ENCODE results near the gene CAMTA1.

Gene CAMTA1

DNA sequence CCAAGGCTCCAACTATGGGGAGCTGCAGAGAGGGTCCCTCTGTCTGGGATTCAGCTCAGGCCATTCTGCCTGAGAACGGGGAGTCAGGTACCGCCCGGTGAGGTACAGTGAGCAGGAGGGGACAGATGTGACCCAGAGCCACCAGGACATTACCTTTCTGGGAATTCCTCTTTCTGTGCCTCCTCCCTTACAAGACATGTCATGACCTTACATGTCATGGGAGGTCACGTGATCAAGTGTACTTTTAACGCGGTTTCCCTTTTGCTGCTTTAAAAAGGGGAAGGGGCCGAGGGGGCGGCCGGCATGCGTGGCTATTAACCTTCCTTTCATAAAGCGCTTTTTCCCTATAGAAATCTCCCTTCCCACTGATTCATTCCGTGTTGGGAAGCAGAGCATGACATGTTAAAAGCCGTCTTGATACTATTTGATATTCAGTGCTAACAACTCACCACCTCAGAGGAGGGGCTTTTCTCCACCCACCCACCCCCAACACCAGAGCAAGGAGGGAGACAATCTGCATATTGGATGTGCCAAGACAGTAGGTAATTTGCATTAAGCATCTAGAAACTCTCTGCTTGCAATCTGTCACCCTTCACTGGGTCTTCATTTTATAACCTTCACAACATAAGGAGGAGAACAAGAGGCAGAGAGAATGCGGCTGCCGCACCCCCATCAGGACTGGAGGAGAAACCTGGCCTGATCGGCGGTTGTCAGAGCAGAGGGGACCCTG, 872.2 kb downstream of the CAMTA1 start:
- Histone ChIP-seq H2AFZ (ENCODE audit: insufficient read depth, low read length, poor library complexity) (no peak overlapping the region), H4K12ac (ENCODE audit: low read depth, low read length) (no peak overlapping the region)

DNA sequence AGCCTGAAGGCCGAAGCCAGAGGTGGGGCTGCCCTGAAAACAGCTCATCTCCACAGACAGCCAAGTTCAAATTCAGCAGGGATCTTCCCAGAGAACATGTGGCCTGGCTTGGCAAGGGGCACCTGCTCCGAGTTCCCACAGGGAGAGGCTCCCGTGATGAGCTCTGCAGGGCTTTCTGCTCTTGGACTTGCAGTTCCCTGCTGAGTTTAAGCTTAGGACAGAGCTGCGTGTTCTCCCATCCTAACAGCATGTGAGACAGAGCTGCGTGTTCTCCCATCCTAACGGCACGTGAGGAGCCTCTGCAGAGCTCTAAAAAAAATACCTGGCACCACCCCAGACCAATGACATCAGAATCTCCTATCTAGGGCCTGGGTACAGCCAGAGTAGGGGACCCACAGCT, 872.8 kb downstream of the CAMTA1 start:
- Histone ChIP-seq H2BK120ac (ENCODE audit: insufficient read depth, low read length, poor library complexity) (no peak overlapping the region), H2AFZ (ENCODE audit: insufficient read depth, low read length, poor library complexity) (no peak overlapping the region), H4K8ac (ENCODE audit: low read depth, low read length) (no peak overlapping the region), H3K9ac (ENCODE audit: low read length) (no peak overlapping the region), H3K9me3 (ENCODE audit: insufficient read depth, low read depth, low read length) (peaks cover under 1% of the 10 kb centered on the region), H3K4me1 (ENCODE audit: control insufficient read depth in 1 of 2, insufficient read depth in 2 of 2, low read length in 2 of 2) (no peaks in the 10 kb centered on the region), H2AK5ac (ENCODE audit: low read length) (no peak overlapping the region), H3K4me3 (ENCODE audit: low read depth, low read length) (no peak overlapping the region), H3K14ac (ENCODE audit: low read length) (no peak overlapping the region), H4K12ac (ENCODE audit: low read depth, low read length) (no peak overlapping the region), H3K79me1 (ENCODE audit: low read length) (no peaks in the 10 kb centered on the region), H3K4ac (ENCODE audit: low read depth, low read length) (no peak overlapping the region), H2BK5ac (ENCODE audit: low read depth, low read length, poor library complexity) (no peak overlapping the region), H4K91ac (ENCODE audit: low read depth, low read length) (no peak overlapping the region), H3K23ac (ENCODE audit: low read length) (no peak overlapping the region), H2BK12ac (ENCODE audit: low read length) (no peak overlapping the region), H3K27me3 (ENCODE audit: insufficient read depth, low read length) (no peaks in the 10 kb centered on the region), H3K18ac (ENCODE audit: low read length) (no peak overlapping the region), H3K79me2 (ENCODE audit: control insufficient read depth, insufficient read depth, low read length, poor library complexity) (no peaks in the 10 kb centered on the region), H3K27ac (ENCODE audit: low read depth, low read length) (no peak overlapping the region), H3K4me2 (ENCODE audit: low read length) (no peak overlapping the region), H3K36me3 (ENCODE audit: control insufficient read depth in 1 of 2, insufficient read depth in 2 of 2, low read length in 2 of 2) (no peaks in the 10 kb centered on the region)
- no peak for DNase-seq
- no CpG with 5 or more reads among the region's 7 CpGs for WGBS (ENCODE audit: extremely low coverage, insufficient coverage, insufficient read length)

More for the DNA sequence above, 872.2 kb downstream of the CAMTA1 start:
- no peaks in the 10 kb centered on the region for H3K4me1 ChIP-seq (ENCODE audit: control insufficient read depth in 1 of 2, insufficient read depth in 2 of 2, low read length in 2 of 2)
- H3K27ac ChIP-seq (ENCODE audit: low read depth, low read length), result no peak overlapping the region
- H3K14ac ChIP-seq (ENCODE audit: low read length), result no peak overlapping the region
- H4K8ac ChIP-seq (ENCODE audit: low read depth, low read length), result no peak overlapping the region
- no peaks in the 10 kb centered on the region for H3K79me1 ChIP-seq (ENCODE audit: low read length)
- H3K36me3 ChIP-seq (ENCODE audit: control insufficient read depth in 1 of 2, insufficient read depth in 2 of 2, low read length in 2 of 2), result no peaks in the 10 kb centered on the region
- H3K4me2 ChIP-seq (ENCODE audit: low read length), result no peak overlapping the region
- no peaks in the 10 kb centered on the region for H3K27me3 ChIP-seq (ENCODE audit: insufficient read depth, low read length)
- no peak overlapping the region for H2BK12ac ChIP-seq (ENCODE audit: low read length)
- WGBS (ENCODE audit: extremely low coverage, insufficient coverage, insufficient read length), result no CpG with 5 or more reads among the region's 17 CpGs
- H3K79me2 ChIP-seq (ENCODE audit: control insufficient read depth, insufficient read depth, low read length, poor library complexity), result no peaks in the 10 kb centered on the region
- DNase-seq, result no peak
- no peak overlapping the region for H3K9ac ChIP-seq (ENCODE audit: low read length)
- no peak overlapping the region for H2BK120ac ChIP-seq (ENCODE audit: insufficient read depth, low read length, poor library complexity)
- H3K18ac ChIP-seq (ENCODE audit: low read length), result no peak overlapping the region
- H3K9me3 ChIP-seq (ENCODE audit: insufficient read depth, low read depth, low read length), result no peaks in the 10 kb centered on the region
- H2BK5ac ChIP-seq (ENCODE audit: low read depth, low read length, poor library complexity), result no peak overlapping the region
- H3K4ac ChIP-seq (ENCODE audit: low read depth, low read length), result no peak overlapping the region
- no peak overlapping the region for H2AK5ac ChIP-seq (ENCODE audit: low read length)
- H4K91ac ChIP-seq (ENCODE audit: low read depth, low read length), result no peak overlapping the region
- no peak overlapping the region for H3K4me3 ChIP-seq (ENCODE audit: low read depth, low read length)
- no peak overlapping the region for H3K23ac ChIP-seq (ENCODE audit: low read length)

GRCh38 chr1:7659514-7659913, 874.3 kb downstream of the CAMTA1 start:
- WGBS (ENCODE audit: extremely low coverage, insufficient coverage, insufficient read length), result no CpG with 5 or more reads among the region's 6 CpGs

GRCh38 chr1:7663451-7664146, 878.3 kb downstream of the CAMTA1 start:
- H2BK12ac ChIP-seq (ENCODE audit: low read length), result no peak overlapping the region
- DNase-seq, result no peak
- H3K79me1 ChIP-seq (ENCODE audit: low read length), result no peaks in the 10 kb centered on the region
- no peak overlapping the region for H3K4me2 ChIP-seq (ENCODE audit: low read length)
- no peak overlapping the region for H3K4ac ChIP-seq (ENCODE audit: low read depth, low read length)
- H2AK5ac ChIP-seq (ENCODE audit: low read length), result no peak overlapping the region
- no peak overlapping the region for H4K91ac ChIP-seq (ENCODE audit: low read depth, low read length)
- no peaks in the 10 kb centered on the region for H3K36me3 ChIP-seq (ENCODE audit: control insufficient read depth in 1 of 2, insufficient read depth in 2 of 2, low read length in 2 of 2)
- H2AFZ ChIP-seq (ENCODE audit: insufficient read depth, low read length, poor library complexity), result no peak overlapping the region
- H4K8ac ChIP-seq (ENCODE audit: low read depth, low read length), result no peak overlapping the region
- WGBS (ENCODE audit: extremely low coverage, insufficient coverage, insufficient read length), result no CpG with 5 or more reads among the region's 38 CpGs
- H4K12ac ChIP-seq (ENCODE audit: low read depth, low read length), result no peak overlapping the region
- H3K4me3 ChIP-seq (ENCODE audit: low read depth, low read length), result no peak overlapping the region
- no peak overlapping the region for H2BK5ac ChIP-seq (ENCODE audit: low read depth, low read length, poor library complexity)
- no peak overlapping the region for H2BK120ac ChIP-seq (ENCODE audit: insufficient read depth, low read length, poor library complexity)
- H3K27ac ChIP-seq (ENCODE audit: low read depth, low read length), result no peak overlapping the region
- H3K9me3 ChIP-seq (ENCODE audit: insufficient read depth, low read depth, low read length), result peaks cover 2% of the 10 kb centered on the region
- no peaks in the 10 kb centered on the region for H3K4me1 ChIP-seq (ENCODE audit: control insufficient read depth in 1 of 2, insufficient read depth in 2 of 2, low read length in 2 of 2)
- H3K18ac ChIP-seq (ENCODE audit: low read length), result no peak overlapping the region
- no peak overlapping the region for H3K9ac ChIP-seq (ENCODE audit: low read length)
- no peaks in the 10 kb centered on the region for H3K79me2 ChIP-seq (ENCODE audit: control insufficient read depth, insufficient read depth, low read length, poor library complexity)
- H3K14ac ChIP-seq (ENCODE audit: low read length), result no peak overlapping the region
- H3K23ac ChIP-seq (ENCODE audit: low read length), result no peak overlapping the region
- no peaks in the 10 kb centered on the region for H3K27me3 ChIP-seq (ENCODE audit: insufficient read depth, low read length)

More at GRCh38 chr1:7659514-7659913, 874.3 kb downstream of the CAMTA1 start:
- H3K36me3 ChIP-seq (ENCODE audit: control insufficient read depth in 1 of 2, insufficient read depth in 2 of 2, low read length in 2 of 2), result no peaks in the 10 kb centered on the region
- H3K23ac ChIP-seq (ENCODE audit: low read length), result no peak overlapping the region
- H3K79me1 ChIP-seq (ENCODE audit: low read length), result no peaks in the 10 kb centered on the region
- no peak overlapping the region for H3K27ac ChIP-seq (ENCODE audit: low read depth, low read length)
- H2BK120ac ChIP-seq (ENCODE audit: insufficient read depth, low read length, poor library complexity), result no peak overlapping the region
- H2AK5ac ChIP-seq (ENCODE audit: low read length), result no peak overlapping the region
- no peak for DNase-seq
- no peak overlapping the region for H2AFZ ChIP-seq (ENCODE audit: insufficient read depth, low read length, poor library complexity)
- H3K14ac ChIP-seq (ENCODE audit: low read length), result no peak overlapping the region
- H3K4ac ChIP-seq (ENCODE audit: low read depth, low read length), result no peak overlapping the region
- H2BK5ac ChIP-seq (ENCODE audit: low read depth, low read length, poor library complexity), result no peak overlapping the region
- H4K12ac ChIP-seq (ENCODE audit: low read depth, low read length), result no peak overlapping the region
- H3K4me1 ChIP-seq (ENCODE audit: control insufficient read depth in 1 of 2, insufficient read depth in 2 of 2, low read length in 2 of 2), result no peaks in the 10 kb centered on the region
- H3K9me3 ChIP-seq (ENCODE audit: insufficient read depth, low read depth, low read length), result peaks cover 2% of the 10 kb centered on the region
- H3K27me3 ChIP-seq (ENCODE audit: insufficient read depth, low read length), result no peaks in the 10 kb centered on the region
- H2BK12ac ChIP-seq (ENCODE audit: low read length), result no peak overlapping the region
- no peak overlapping the region for H3K4me3 ChIP-seq (ENCODE audit: low read depth, low read length)
- no peak overlapping the region for H3K18ac ChIP-seq (ENCODE audit: low read length)
- no peak overlapping the region for H4K8ac ChIP-seq (ENCODE audit: low read depth, low read length)
- no peak overlapping the region for H3K4me2 ChIP-seq (ENCODE audit: low read length)
- H4K91ac ChIP-seq (ENCODE audit: low read depth, low read length), result no peak overlapping the region
- no peaks in the 10 kb centered on the region for H3K79me2 ChIP-seq (ENCODE audit: control insufficient read depth, insufficient read depth, low read length, poor library complexity)
- H3K9ac ChIP-seq (ENCODE audit: low read length), result no peak overlapping the region
